ENCODE data around the gene GRIN1. TPM values are rescaled to one million over a fixed set of nuclear protein-coding genes. Genes with fewer than 3 reads are reported as not detected.

GRIN1 gene
- total RNA-seq = not detected

DNA sequence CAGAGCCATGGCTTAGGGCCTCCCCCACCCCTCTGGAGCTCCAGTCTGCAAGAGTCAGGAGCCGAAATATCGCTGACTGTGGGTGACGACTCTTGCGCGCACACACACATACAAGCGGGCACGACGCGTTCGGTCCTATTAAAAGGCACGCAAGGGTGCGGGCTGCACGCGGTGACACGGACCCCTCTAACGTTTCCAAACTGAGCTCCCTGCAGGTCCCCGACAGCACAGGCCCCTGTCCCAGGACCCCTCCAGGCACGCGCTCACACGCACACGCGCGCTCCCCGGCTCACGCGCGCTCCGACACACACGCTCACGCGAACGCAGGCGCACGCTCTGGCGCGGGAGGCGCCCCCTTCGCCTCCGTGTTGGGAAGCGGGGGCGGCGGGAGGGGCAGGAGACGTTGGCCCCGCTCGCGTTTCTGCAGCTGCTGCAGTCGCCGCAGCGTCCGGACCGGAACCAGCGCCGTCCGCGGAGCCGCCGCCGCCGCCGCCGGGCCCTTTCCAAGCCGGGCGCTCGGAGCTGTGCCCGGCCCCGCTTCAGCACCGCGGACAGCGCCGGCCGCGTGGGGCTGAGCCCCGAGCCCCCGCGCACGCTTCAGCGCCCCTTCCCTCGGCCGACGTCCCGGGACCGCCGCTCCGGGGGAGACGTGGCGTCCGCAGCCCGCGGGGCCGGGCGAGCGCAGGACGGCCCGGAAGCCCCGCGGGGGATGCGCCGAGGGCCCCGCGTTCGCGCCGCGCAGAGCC is at the start of gene GRIN1:
Gene GRIN1 (plus strand): TSS at position 433 of the 746 bp plus-strand sequence. CDS start 333 bp downstream, outside the sequence.
- no peak within 1 kb of the TSS for H3K27ac ChIP-seq (ENCODE audit: low read depth, low read length)
- H3K9ac ChIP-seq (ENCODE audit: low read depth in 1 of 3, low read length in 3 of 3) = no peak within 1 kb of the TSS
- peaks cover 0 to 4% (median 0%) of the 10 kb centered on the region in 3 donors for H3K4me1 ChIP-seq (ENCODE audit: control insufficient read depth in 3 of 3, insufficient read depth in 3 of 3, low read length in 3 of 3)
- no peak within 1 kb of the TSS for H3K4me3 ChIP-seq (ENCODE audit: low read length in 3 of 3)
- peaks cover 81 to 84% (median 82%) of the 10 kb centered on the region in 3 donors for H3K27me3 ChIP-seq (ENCODE audit: control insufficient read depth in 3 of 3, insufficient read depth in 3 of 3, low read length in 3 of 3)
- no peaks in the 10 kb centered on the region for H3K36me3 ChIP-seq (ENCODE audit: control insufficient read depth in 3 of 3, insufficient read depth in 3 of 3, low read length in 3 of 3)
- H3K9me3 ChIP-seq (ENCODE audit: control insufficient read depth in 3 of 3, low read length in 3 of 3) = no peaks in the 10 kb centered on the region

DNA sequence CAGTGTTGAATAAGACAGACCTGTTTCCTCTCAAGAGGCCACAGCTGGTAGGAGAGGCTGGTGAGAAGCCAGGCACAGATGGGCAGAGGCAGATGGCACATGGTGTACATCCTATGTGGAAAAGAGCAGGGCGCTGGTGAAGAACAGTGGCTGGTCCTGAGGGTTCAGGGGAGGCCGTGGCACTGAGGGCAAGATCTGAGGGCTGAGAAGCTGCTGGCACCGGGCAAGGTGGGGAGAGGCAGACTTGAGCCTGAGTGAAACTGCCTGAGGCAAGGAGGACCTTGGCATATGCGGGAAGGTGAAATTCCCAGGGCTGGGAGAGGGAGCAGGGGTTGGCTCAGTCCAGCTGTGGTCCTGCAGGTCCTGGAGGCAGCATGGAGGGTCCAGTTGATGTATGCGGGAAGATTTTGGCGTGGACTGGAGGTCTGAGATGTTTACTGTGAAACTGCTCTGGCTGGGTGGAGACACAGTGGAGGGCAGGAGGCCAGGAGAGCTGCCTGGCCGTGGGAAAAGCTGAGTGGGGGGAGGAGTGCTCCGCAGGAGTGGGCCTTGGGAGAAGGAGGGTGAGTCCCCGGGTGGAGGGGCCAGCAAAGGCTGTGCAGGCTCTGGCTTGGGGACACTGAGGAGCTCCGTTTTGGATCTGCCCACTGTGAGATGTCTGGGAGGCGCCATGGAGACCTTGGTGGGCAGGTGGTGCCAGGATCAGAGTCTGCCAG is 49.6 kb upstream of the GRIN1 start:
- H3K27me3 ChIP-seq (ENCODE audit: control insufficient read depth in 3 of 3, insufficient read depth in 3 of 3, low read length in 3 of 3) = no peaks in the 10 kb centered on the region
- no peaks in the 10 kb centered on the region for H3K9me3 ChIP-seq (ENCODE audit: control insufficient read depth in 3 of 3, low read length in 3 of 3)
- no peak overlapping the region for H3K4me3 ChIP-seq (ENCODE audit: low read length in 3 of 3)
- peaks cover 17 to 37% (median 23%) of the 10 kb centered on the region in 3 donors for H3K36me3 ChIP-seq (ENCODE audit: control insufficient read depth in 3 of 3, insufficient read depth in 3 of 3, low read length in 3 of 3)
- H3K9ac ChIP-seq (ENCODE audit: low read depth in 1 of 3, low read length in 3 of 3) = no peak overlapping the region
- peaks cover 17 to 23% (median 20%) of the 10 kb centered on the region in 3 donors for H3K4me1 ChIP-seq (ENCODE audit: control insufficient read depth in 3 of 3, insufficient read depth in 3 of 3, low read length in 3 of 3)
- H3K27ac ChIP-seq (ENCODE audit: low read depth, low read length) = no peak overlapping the region

DNA sequence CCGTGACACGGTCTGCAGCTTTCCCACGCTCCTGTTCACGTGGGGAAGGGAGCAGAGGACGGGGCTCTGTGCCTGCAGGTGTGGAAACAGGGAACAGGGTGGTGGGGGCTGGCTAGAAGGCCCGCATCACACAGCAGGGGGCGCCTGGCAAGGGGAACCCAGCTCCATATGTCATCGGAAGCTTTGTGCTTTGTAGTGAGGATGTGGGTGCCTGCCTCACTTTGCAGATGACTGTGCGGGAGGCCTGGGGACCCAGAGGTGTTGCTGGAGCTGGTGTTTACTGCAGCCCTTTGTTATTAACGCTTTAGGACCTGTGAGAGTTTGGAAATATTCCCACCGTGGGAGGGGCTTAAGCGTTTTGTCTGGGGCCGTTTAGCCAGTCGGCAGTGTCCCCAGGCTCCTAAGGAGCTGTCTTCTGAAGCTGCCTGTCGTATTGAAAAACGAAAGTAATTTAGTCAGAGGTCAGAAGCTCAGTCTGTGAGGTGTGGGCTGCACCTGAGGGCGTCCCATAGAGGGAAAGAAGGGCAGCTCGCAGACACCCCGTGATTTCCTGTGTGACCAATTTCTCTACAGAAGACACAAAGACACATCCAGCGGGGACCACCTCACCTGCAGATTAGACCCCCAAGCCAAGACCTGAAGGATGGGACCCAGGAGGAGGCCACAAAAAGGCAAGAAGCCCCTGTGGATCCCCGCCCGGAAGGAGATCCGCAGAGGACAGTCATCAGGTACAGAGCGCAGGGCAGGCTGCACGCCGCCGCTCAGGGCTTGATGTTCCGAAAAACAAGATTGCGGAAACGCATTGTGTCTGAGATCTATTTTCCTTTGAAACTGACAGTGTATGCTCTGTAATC is 43.1 kb upstream of the GRIN1 start:
- Histone ChIP-seq H3K4me3 (ENCODE audit: low read length in 3 of 3) (no peak overlapping the region), H3K9me3 (ENCODE audit: control insufficient read depth in 3 of 3, low read length in 3 of 3) (no peaks in the 10 kb centered on the region), H3K4me1 (ENCODE audit: control insufficient read depth in 3 of 3, insufficient read depth in 3 of 3, low read length in 3 of 3) (no peaks in the 10 kb centered on the region), H3K27ac (ENCODE audit: low read depth, low read length) (no peak overlapping the region), H3K36me3 (ENCODE audit: control insufficient read depth in 3 of 3, insufficient read depth in 3 of 3, low read length in 3 of 3) (peaks cover 41 to 59% (median 56%) of the 10 kb centered on the region in 3 donors), H3K27me3 (ENCODE audit: control insufficient read depth in 3 of 3, insufficient read depth in 3 of 3, low read length in 3 of 3) (no peaks in the 10 kb centered on the region), H3K9ac (ENCODE audit: low read depth in 1 of 3, low read length in 3 of 3) (no peak overlapping the region)

DNA sequence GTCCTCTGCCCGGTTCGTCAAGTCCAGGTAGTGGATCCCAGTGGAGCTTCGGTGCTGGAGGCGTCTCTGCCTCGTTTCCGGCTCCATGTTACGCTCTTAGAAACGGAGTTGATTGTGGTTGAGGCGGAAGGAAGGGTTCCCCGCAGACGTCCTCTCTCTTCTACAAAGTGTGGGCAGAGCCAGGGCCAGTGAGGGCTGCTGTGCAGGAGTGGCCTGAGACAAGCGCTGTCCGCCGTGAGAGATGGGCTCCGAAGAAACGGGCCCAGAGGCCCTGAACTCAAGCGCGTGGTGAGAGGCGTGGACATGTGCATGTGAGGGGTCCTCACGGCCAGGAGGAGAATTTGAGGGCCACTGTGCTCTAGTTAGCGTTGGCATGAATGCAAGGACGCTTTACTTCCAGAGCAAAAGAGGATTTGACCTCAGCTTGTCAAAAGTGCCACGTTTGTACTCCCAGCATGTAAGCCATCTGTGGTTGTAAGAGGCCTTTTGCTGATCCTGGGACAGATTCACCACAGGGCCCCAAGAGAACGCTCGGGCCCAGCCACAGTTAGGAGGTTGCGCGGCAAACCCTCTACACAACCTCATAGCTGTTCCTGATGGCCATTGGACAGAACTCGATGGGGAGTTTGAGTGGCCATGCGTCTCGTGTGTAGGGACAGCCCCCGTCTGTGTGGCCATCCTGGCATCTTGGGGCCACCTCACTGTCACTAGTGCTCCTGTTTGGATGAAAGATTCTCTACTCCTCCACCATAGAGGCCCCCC is 42.0 kb upstream of the GRIN1 start:
- Histone ChIP-seq H3K4me3 (ENCODE audit: low read length in 3 of 3) (no peak overlapping the region), H3K9me3 (ENCODE audit: control insufficient read depth in 3 of 3, low read length in 3 of 3) (no peaks in the 10 kb centered on the region)

DNA sequence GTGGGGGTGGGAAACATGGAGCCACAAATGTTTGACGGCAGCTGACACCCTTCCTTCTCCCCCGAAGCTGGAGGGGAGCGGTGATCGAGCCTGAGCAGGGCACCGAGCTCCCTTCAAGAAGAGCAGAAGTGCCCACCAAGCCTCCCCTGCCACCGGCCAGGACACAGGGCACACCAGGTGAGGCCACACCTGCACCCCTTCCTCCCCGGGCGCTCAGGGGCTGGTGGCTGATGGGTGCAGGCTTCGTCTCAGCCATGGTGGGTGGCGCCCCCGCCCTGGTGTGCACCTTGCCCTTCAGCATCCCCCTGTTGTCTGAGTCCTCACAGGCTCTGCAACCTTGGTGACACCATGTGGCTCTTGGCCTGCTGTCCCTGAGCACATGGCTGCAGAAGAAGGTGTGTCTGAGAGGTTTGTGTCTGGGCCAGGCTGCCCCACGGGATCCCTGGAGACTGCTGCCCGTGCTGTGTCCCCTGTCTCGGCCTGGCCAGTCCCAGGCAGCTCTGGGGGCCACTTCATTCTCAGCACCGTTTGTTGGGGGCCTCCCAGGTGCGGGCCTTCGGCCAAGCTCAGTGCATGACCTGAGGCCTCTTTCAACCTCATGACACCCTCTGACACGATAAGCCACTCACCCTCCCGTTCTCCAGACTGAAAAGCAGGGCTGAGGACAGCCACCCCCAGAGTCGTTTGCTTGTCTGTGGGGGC is 41.0 kb upstream of the GRIN1 start:
- Histone ChIP-seq H3K36me3 (ENCODE audit: control insufficient read depth in 3 of 3, insufficient read depth in 3 of 3, low read length in 3 of 3) (peaks cover 58 to 66% (median 64%) of the 10 kb centered on the region in 3 donors), H3K9me3 (ENCODE audit: control insufficient read depth in 3 of 3, low read length in 3 of 3) (no peaks in the 10 kb centered on the region), H3K27ac (ENCODE audit: low read depth, low read length) (no peak overlapping the region), H3K9ac (ENCODE audit: low read depth in 1 of 3, low read length in 3 of 3) (no peak overlapping the region), H3K4me1 (ENCODE audit: control insufficient read depth in 3 of 3, insufficient read depth in 3 of 3, low read length in 3 of 3) (no peaks in the 10 kb centered on the region), H3K27me3 (ENCODE audit: control insufficient read depth in 3 of 3, insufficient read depth in 3 of 3, low read length in 3 of 3) (no peaks in the 10 kb centered on the region), H3K4me3 (ENCODE audit: low read length in 3 of 3) (no peak overlapping the region)

More for the DNA sequence above, 42.0 kb upstream of the GRIN1 start:
- Histone ChIP-seq H3K27ac (ENCODE audit: low read depth, low read length) (no peak overlapping the region), H3K4me1 (ENCODE audit: control insufficient read depth in 3 of 3, insufficient read depth in 3 of 3, low read length in 3 of 3) (no peaks in the 10 kb centered on the region), H3K36me3 (ENCODE audit: control insufficient read depth in 3 of 3, insufficient read depth in 3 of 3, low read length in 3 of 3) (peaks cover 48 to 64% (median 60%) of the 10 kb centered on the region in 3 donors), H3K9ac (ENCODE audit: low read depth in 1 of 3, low read length in 3 of 3) (no peak overlapping the region), H3K27me3 (ENCODE audit: control insufficient read depth in 3 of 3, insufficient read depth in 3 of 3, low read length in 3 of 3) (no peaks in the 10 kb centered on the region)

DNA sequence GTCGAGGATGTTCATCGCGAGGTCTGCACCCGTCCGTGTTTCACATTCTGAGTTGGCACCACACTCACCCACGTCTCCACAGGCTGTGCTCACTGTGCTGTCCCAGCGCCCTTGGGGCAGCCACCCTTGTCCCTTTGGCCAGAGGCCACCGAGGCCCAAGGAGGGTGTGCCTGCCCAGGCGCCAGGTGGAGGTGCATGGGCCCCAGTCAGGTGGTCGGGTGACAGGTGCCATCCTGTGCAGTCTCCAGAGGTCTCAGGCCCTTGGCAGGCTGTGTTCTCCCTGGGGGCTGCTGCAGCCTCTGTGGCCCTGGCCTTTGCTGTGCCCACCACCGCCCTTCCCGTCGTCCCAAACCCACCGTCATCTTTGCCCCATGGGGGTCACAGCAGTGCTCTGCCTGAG is 39.7 kb upstream of the GRIN1 start:
- Histone ChIP-seq H3K4me3 (ENCODE audit: low read length in 3 of 3) (no peak overlapping the region), H3K4me1 (ENCODE audit: control insufficient read depth in 3 of 3, insufficient read depth in 3 of 3, low read length in 3 of 3) (no peaks in the 10 kb centered on the region), H3K9ac (ENCODE audit: low read depth in 1 of 3, low read length in 3 of 3) (no peak overlapping the region), H3K9me3 (ENCODE audit: control insufficient read depth in 3 of 3, low read length in 3 of 3) (no peaks in the 10 kb centered on the region), H3K27me3 (ENCODE audit: control insufficient read depth in 3 of 3, insufficient read depth in 3 of 3, low read length in 3 of 3) (no peaks in the 10 kb centered on the region), H3K27ac (ENCODE audit: low read depth, low read length) (no peak overlapping the region), H3K36me3 (ENCODE audit: control insufficient read depth in 3 of 3, insufficient read depth in 3 of 3, low read length in 3 of 3) (peaks cover 69 to 79% (median 75%) of the 10 kb centered on the region in 3 donors)

DNA sequence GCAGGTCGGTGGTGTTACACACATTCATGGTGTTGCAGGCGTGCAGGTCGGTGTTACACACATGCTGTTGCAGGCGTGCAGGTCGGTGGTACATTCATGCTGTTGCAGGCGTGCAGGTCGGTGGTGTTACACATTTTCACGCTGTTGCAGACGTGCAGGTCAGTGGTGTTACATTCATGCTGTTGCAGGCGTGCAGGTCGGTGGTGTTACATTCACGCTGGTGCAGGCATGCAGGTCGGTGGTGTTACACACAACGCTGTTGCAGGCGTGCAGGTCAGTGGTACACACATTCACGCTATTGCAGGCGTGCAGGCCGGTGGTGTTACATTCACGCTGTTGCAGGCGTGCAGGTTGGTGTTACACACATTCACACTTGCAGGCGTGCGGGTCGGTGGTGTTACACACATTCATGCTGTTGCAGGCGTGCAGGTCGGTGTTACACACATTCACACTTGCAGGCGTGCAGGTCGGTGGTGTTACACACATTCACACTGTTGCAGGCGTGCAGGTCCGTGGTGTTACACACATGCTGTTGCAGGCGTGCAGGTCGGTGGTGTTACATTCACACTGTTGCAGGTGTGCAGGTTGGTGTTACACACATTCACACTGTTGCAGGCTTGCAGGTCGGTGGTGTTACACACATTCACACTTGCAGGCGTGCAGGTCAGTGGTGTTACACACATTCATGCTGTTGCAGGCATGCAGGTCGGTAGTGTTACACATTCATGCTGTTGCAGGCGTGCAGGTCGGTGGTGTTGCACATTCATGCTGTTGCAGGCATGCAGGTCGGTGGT is 35.6 kb upstream of the GRIN1 start:
- Histone ChIP-seq H3K4me3 (ENCODE audit: low read length in 3 of 3) (no peak overlapping the region), H3K27ac (ENCODE audit: low read depth, low read length) (no peak overlapping the region), H3K9me3 (ENCODE audit: control insufficient read depth in 3 of 3, low read length in 3 of 3) (no peaks in the 10 kb centered on the region), H3K9ac (ENCODE audit: low read depth in 1 of 3, low read length in 3 of 3) (no peak overlapping the region), H3K27me3 (ENCODE audit: control insufficient read depth in 3 of 3, insufficient read depth in 3 of 3, low read length in 3 of 3) (no peaks in the 10 kb centered on the region), H3K36me3 (ENCODE audit: control insufficient read depth in 3 of 3, insufficient read depth in 3 of 3, low read length in 3 of 3) (peaks cover 76 to 87% (median 80%) of the 10 kb centered on the region in 3 donors), H3K4me1 (ENCODE audit: control insufficient read depth in 3 of 3, insufficient read depth in 3 of 3, low read length in 3 of 3) (no peaks in the 10 kb centered on the region)

DNA sequence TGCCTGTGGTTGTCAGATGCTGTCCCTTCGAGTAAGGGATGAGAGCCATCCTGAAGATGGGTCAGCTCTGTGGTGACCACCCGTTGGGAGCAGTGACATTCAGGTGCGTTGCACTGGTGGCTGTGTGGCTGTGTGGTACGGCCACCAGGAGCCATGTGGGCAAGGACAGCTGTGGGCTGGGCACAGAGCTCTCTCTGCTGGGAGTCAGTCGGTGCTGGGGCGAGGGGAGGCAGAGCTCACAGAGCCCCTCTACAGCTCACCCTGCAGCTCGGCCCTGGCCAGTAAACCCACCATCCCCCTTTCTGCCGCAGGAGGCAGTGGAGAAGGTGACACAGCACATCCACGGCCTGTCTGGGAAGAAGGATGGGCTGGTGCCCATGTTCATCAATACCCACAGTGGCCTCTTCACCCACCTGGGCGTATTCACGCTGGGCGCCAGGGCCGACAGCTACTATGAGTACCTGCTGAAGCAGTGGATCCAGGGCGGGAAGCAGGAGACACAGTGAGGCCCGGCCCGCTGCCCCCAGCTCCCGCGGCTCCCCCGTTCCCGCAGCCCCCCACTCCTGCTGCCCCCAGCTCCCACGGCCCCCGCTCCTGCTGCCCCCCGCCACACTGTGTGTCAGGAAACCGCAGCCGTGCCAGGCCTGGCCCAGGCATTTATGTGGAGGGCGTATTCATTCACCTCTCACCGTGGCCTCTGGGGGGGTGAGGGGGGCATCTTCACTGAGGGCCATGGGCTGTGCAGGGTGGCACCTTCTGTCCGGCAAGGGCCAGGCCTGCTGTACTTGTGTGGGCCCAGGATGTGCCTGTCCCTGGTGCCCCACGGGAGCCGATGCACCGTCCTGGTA is 32.9 kb upstream of the GRIN1 start:
- no peak overlapping the region for H3K27ac ChIP-seq (ENCODE audit: low read depth, low read length)
- H3K4me3 ChIP-seq (ENCODE audit: low read length in 3 of 3) = no peak overlapping the region
- H3K4me1 ChIP-seq (ENCODE audit: control insufficient read depth in 3 of 3, insufficient read depth in 3 of 3, low read length in 3 of 3) = no peaks in the 10 kb centered on the region
- H3K27me3 ChIP-seq (ENCODE audit: control insufficient read depth in 3 of 3, insufficient read depth in 3 of 3, low read length in 3 of 3) = no peaks in the 10 kb centered on the region
- no peaks in the 10 kb centered on the region for H3K9me3 ChIP-seq (ENCODE audit: control insufficient read depth in 3 of 3, low read length in 3 of 3)
- no peak overlapping the region for H3K9ac ChIP-seq (ENCODE audit: low read depth in 1 of 3, low read length in 3 of 3)
- peaks cover 69 to 85% (median 76%) of the 10 kb centered on the region in 3 donors for H3K36me3 ChIP-seq (ENCODE audit: control insufficient read depth in 3 of 3, insufficient read depth in 3 of 3, low read length in 3 of 3)

Data from skeletal muscle tissue (tissue), 4 donors.